Neural cell (in vitro differentiated cells): ENCODE measurements around the gene MAP2. TPM values are rescaled to one million over a fixed set of nuclear protein-coding genes. Genes with fewer than 3 reads are reported as not detected.

Experiments
- H2AFZ ChIP-seq: fragments of 200-600, 300-800 bp; sonication (generic), shearing (Covaris generic); 2 replicates; pipeline ENCODE4 v1.6.0; 2014; ENCODE audit warnings: low read depth, mild to moderate bottlenecking, antibody characterized with exemption, low read length, moderate library complexity
- H3F3A ChIP-seq: fragments of 200-600 bp; shearing (Covaris generic); 2 replicates; pipeline ENCODE4 v1.6.1; 2016; ENCODE audit warnings: mild to moderate bottlenecking, moderate library complexity, mixed read lengths, antibody characterized with exemption, low read length; ENCODE audit not compliant: insufficient read depth, poor library complexity, severe bottlenecking
- H3K27ac ChIP-seq: fragments of 200-600, 300-800 bp; sonication (generic), shearing (Covaris generic); 2 replicates; pipeline ENCODE4 v1.5.1; 2014; ENCODE audit warnings: mild to moderate bottlenecking, low read length, moderate library complexity
- H3K27me3 ChIP-seq: fragments of 300-800, 200-600 bp; sonication (generic), shearing (Covaris generic); 2 replicates; pipeline ENCODE4 v1.6.0; 2014; ENCODE audit warnings: mild to moderate bottlenecking, low read depth, low read length, moderate library complexity; ENCODE audit not compliant: insufficient read depth
- H3K36me3 ChIP-seq: fragments of 300-800, 200-600 bp; sonication (generic), shearing (Covaris generic); 2 replicates; pipeline ENCODE4 v1.5.1; 2014; ENCODE audit warnings: mild to moderate bottlenecking, antibody characterized with exemption, low read length, moderate library complexity; ENCODE audit not compliant: insufficient read depth
- H3K4me2 ChIP-seq: fragments of 300-800, 200-600 bp; sonication (generic), shearing (Covaris generic); 2 replicates; pipeline ENCODE4 v1.6.0; 2014; ENCODE audit warnings: mild to moderate bottlenecking, low read length
- H3K4me3 ChIP-seq: fragments of 300-800, 200-600 bp; sonication (generic), shearing (Covaris generic); 2 replicates; pipeline ENCODE4 v1.5.1; 2014; ENCODE audit warnings: mild to moderate bottlenecking, low read length, moderate library complexity
- H3K79me2 ChIP-seq: fragments of 200-600 bp; shearing (Covaris generic); replicated peaks from 2 replicates; pipeline ENCODE4 v1.6.0; 2014; ENCODE audit warnings: mild to moderate bottlenecking, low read length, moderate library complexity; ENCODE audit not compliant: insufficient read depth
- H3K9ac ChIP-seq: fragments of 300-800, 200-600 bp; sonication (generic), shearing (Covaris generic); 2 replicates; pipeline ENCODE4 v1.6.1; 2016; ENCODE audit warnings: mild to moderate bottlenecking, low read length, mixed read lengths
- H3K9me2 ChIP-seq: fragments of 200-600 bp; shearing (Covaris generic); 2 replicates; pipeline ENCODE4 v1.6.1; 2016; ENCODE audit warnings: mild to moderate bottlenecking, low read length, mixed read lengths; ENCODE audit not compliant: insufficient read depth
- H3K9me3 ChIP-seq: fragments of 200-600, 300-800 bp; sonication (generic), shearing (Covaris generic); 2 replicates; pipeline ENCODE4 v1.6.1; 2016; ENCODE audit warnings: mild to moderate bottlenecking, mixed run types, low read length, moderate library complexity, mixed read lengths
- H4K20me1 ChIP-seq: fragments of 200-600 bp; shearing (Covaris generic); 2 replicates; pipeline ENCODE4 v1.6.1; 2016; ENCODE audit warnings: mild to moderate bottlenecking, mixed run types; ENCODE audit not compliant: insufficient read depth
- EP300 ChIP-seq: fragments of 450-650 bp; conservative IDR thresholded peaks from 2 replicates; pipeline ENCODE4 v1.6.1; 2014; ENCODE audit warnings: antibody characterized with exemption, mild to moderate bottlenecking, moderate library complexity; ENCODE audit not compliant: poor library complexity, severe bottlenecking
- EZH2 ChIP-seq: fragments of 200-600, 300-800 bp; shearing (Covaris generic), sonication (generic); IDR thresholded peaks from 2 replicates; pipeline ENCODE4 v1.6.1; 2014; ENCODE audit warnings: antibody characterized with exemption, low read length, borderline replicate concordance, mild to moderate bottlenecking; ENCODE audit not compliant: insufficient read depth, poor library complexity, severe bottlenecking
- MXI1 ChIP-seq: fragments of 450-650 bp; conservative IDR thresholded peaks from 2 replicates; pipeline ENCODE4 v1.6.1; 2014; ENCODE audit warnings: antibody characterized with exemption, mild to moderate bottlenecking; ENCODE audit not compliant: poor library complexity, severe bottlenecking
- POLR2AphosphoS5 ChIP-seq: IDR thresholded peaks from 2 replicates; pipeline ENCODE4 v1.6.1; 2012
- RAD21 ChIP-seq: fragments of 450-650 bp; conservative IDR thresholded peaks from 2 replicates; pipeline ENCODE4 v1.6.1; 2014; ENCODE audit warnings: antibody characterized with exemption, mild to moderate bottlenecking, moderate library complexity
- REST ChIP-seq: IDR thresholded peaks from 2 replicates; pipeline ENCODE4 v1.6.1; 2012; ENCODE audit warnings: borderline replicate concordance
- SMC3 ChIP-seq: fragments of 450-650 bp; conservative IDR thresholded peaks from 2 replicates; pipeline ENCODE4 v1.6.1; 2014; ENCODE audit warnings: antibody characterized with exemption, mild to moderate bottlenecking, moderate library complexity; ENCODE audit not compliant: poor library complexity
- TAF1 ChIP-seq: IDR thresholded peaks from 2 replicates; pipeline ENCODE4 v1.6.1; 2012; ENCODE audit warnings: low read depth
- polyA plus RNA-seq: library from polyadenylated mRNA; depleted of rRNA; stranded (reverse); fragments of >200 nt; gene quantifications from 2 replicates; pipeline ENCODE4 v1.2.3, GENCODE V29; 2014
- TF ChIP-seq, protein P1 (sequence below): fragments of 450-650 bp; IDR thresholded peaks from 2 replicates; pipeline ENCODE4 v1.5.1; 2014; ENCODE audit warnings: antibody characterized with exemption, mild to moderate bottlenecking, moderate library complexity; ENCODE audit not compliant: poor library complexity, severe bottlenecking

MAP2 gene
- polyA plus RNA-seq, 1 donor from 2014 or later: 450 TPM

GRCh38 chr2:209591021-209591420 is 167.2 kb downstream of the MAP2 start:
- no peak overlapping the region for H3K4me2 ChIP-seq
- peaks cover 88% of the 10 kb centered on the region for H3K79me2 ChIP-seq
- peaks cover 11% of the 10 kb centered on the region for H3K36me3 ChIP-seq
- H4K20me1 ChIP-seq: peaks cover 29% of the 10 kb centered on the region
- H3K27ac ChIP-seq: no peak overlapping the region
- H3K9ac ChIP-seq: no peak overlapping the region
- H3K9me3 ChIP-seq: no peaks in the 10 kb centered on the region
- TF ChIP-seq SMC3 (no peak), MXI1 (no peak), EP300 (no peak), REST (no peak), POLR2AphosphoS5 (no peak), TAF1 (no peak), EZH2 (no peak), RAD21 (no peak)
- TF ChIP-seq, protein P1, sequence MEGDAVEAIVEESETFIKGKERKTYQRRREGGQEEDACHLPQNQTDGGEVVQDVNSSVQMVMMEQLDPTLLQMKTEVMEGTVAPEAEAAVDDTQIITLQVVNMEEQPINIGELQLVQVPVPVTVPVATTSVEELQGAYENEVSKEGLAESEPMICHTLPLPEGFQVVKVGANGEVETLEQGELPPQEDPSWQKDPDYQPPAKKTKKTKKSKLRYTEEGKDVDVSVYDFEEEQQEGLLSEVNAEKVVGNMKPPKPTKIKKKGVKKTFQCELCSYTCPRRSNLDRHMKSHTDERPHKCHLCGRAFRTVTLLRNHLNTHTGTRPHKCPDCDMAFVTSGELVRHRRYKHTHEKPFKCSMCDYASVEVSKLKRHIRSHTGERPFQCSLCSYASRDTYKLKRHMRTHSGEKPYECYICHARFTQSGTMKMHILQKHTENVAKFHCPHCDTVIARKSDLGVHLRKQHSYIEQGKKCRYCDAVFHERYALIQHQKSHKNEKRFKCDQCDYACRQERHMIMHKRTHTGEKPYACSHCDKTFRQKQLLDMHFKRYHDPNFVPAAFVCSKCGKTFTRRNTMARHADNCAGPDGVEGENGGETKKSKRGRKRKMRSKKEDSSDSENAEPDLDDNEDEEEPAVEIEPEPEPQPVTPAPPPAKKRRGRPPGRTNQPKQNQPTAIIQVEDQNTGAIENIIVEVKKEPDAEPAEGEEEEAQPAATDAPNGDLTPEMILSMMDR: no peak
- no peaks in the 10 kb centered on the region for H3K9me2 ChIP-seq
- no peak overlapping the region for H2AFZ ChIP-seq
- H3F3A ChIP-seq: peaks cover 4% of the 10 kb centered on the region
- H3K27me3 ChIP-seq: no peaks in the 10 kb centered on the region
- H3K4me3 ChIP-seq: no peak overlapping the region

DNA sequence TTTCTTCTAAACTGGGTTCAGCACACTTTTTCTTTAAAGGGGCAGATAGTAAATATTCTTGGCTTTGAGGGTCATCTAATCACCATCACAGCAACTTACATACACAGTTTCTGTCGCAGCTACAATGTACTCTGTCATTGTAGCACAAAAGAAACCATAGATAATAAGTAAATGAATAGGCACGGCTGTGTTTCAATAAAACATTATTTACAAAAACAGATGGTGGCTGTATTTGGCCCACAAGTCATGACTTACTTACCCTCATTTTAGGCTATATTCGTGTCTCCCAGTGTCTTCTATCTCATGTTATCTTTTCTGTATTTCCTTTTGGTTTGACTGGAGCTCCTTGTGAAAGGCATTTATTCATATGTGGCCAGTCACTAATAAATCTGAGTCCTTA is 168.3 kb downstream of the MAP2 start:
- Histone ChIP-seq H3K27me3 (no peaks in the 10 kb centered on the region), H3K79me2 (peaks cover 88% of the 10 kb centered on the region), H4K20me1 (peaks cover 33% of the 10 kb centered on the region), H3K9ac (no peak overlapping the region), H3K27ac (no peak overlapping the region), H3K4me2 (no peak overlapping the region), H3F3A (peaks cover 7% of the 10 kb centered on the region), H2AFZ (no peak overlapping the region), H3K36me3 (peaks cover 19% of the 10 kb centered on the region), H3K4me3 (no peak overlapping the region), H3K9me3 (no peaks in the 10 kb centered on the region), H3K9me2 (no peaks in the 10 kb centered on the region)
- TF ChIP-seq, protein P1: no peak
- TF ChIP-seq TAF1 (no peak), EZH2 (no peak), EP300 (no peak), SMC3 (no peak), RAD21 (no peak), POLR2AphosphoS5 (no peak), REST (no peak), MXI1 (no peak)
